Retinal pigment epithelial cell (primary cell): ENCODE data around the gene SV2B.

ENCODE experiments used
- DNase-seq: peaks from one replicate; pipeline ENCODE4 v3.0.0-alpha.2; 2010; ENCODE audit warnings: low read depth
- H3K4me3 ChIP-seq: 2 replicates; pipeline ENCODE4 v1.5.1; 2011; ENCODE audit warnings: mild to moderate bottlenecking, low read length, control low read depth, moderate library complexity
- TF ChIP-seq, protein P1 (sequence below): conservative IDR thresholded peaks from 2 replicates; pipeline ENCODE4 v1.5.1; 2011; ENCODE audit warnings: low read depth, low read length, control low read depth, inconsistent platforms

Gene SV2B

DNA sequence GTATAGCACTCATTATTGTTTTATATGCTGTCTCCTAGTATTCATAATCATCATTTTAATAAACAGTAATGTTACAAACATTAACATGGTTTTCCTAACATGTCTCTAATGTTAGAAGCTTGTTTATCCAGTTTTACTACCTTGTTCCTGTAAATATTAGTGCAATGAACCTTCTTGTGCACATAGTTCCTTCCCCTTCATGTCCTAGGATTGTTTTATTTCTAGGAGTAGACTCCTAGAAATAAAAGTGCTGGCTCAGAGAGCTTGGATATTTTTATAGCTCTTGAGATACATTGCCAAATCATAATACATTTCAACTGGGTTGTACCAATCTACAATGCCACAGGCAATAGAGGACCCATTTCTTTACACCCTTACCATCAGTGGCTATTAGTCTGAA lies 161.3 kb downstream of the SV2B start:
- no peak for DNase-seq
- H3K4me3 ChIP-seq = no peak overlapping the region
- TF ChIP-seq, protein P1, sequence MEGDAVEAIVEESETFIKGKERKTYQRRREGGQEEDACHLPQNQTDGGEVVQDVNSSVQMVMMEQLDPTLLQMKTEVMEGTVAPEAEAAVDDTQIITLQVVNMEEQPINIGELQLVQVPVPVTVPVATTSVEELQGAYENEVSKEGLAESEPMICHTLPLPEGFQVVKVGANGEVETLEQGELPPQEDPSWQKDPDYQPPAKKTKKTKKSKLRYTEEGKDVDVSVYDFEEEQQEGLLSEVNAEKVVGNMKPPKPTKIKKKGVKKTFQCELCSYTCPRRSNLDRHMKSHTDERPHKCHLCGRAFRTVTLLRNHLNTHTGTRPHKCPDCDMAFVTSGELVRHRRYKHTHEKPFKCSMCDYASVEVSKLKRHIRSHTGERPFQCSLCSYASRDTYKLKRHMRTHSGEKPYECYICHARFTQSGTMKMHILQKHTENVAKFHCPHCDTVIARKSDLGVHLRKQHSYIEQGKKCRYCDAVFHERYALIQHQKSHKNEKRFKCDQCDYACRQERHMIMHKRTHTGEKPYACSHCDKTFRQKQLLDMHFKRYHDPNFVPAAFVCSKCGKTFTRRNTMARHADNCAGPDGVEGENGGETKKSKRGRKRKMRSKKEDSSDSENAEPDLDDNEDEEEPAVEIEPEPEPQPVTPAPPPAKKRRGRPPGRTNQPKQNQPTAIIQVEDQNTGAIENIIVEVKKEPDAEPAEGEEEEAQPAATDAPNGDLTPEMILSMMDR = no peak

DNA sequence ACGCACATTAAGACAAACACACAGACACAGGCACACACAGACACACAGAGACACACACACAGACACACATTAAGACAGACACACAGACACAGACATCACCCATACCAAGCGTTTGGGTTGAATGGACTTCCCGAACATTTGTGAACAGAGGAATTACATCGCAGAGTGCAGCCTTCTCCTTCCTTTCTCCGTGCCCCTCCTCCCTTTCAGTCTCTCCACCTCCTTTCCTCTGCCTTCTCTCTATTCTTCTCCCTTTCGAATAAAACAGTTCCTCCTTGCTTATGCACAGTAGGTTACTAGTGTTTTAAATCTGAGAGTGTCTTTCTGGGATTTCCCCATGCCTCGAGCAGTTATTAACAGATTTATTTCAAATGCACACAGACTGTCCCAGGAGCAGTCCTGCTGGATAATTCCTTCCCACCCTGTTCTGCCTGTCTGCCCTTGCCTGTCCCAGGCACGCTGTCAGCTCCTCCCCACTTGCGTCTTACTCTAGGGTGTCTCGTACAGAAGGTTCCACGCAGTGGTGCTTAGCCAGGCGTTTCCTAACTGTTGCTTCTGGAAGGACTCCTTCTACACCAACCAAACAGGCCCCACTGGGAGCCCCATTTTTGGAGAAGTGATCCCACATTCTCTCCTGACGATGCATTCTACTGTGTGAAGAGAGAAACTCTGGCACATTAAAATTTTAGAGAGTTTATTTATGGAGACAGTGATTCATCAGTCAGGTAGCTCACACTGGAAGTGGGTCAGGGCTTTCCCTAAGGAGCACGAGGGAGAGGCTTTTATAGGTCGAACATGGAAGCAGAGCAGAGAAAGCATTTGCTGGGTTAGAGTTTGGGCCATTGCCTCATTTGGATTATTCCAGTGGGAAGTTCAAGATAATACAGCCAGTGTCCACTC lies 163.8 kb downstream of the SV2B start:
- H3K4me3 ChIP-seq = no peak overlapping the region
- no peak for DNase-seq
- TF ChIP-seq, protein P1 = no peak

DNA sequence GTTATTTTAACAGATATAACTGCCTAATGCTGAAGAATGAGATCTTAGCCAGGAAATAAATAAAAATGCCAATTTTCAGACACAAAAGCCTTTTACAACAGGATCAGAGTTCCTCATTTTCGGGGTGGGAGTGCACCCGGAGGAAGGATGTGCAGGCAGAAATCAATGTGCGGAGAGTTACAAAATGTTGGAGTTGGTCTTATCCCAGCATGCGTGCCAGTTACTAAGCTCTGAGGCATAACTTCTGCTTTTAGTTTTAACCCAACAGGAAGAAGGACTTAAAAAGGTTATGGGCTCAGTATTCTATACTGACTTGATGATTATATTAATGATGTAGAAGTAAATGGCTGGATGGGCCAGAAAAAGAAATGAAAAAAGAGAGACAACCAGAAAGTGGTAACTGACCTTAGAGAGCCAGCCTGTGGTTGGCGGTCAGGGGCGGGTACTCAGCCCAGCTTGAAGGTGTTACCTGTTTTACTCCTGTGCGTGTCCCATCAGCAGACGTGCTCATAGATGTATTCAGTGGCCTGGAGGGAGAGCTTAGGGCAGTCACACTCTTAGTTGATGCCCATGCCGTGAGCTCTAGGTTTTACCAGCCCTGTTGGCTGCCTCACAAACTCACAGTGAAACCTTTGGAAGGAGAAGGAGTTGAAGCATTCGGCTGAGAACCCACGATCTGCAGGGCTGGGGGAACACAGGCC lies 164.7 kb downstream of the SV2B start:
- TF ChIP-seq, protein P1 = no peak
- DNase-seq = no peak
- H3K4me3 ChIP-seq = no peak overlapping the region

DNA sequence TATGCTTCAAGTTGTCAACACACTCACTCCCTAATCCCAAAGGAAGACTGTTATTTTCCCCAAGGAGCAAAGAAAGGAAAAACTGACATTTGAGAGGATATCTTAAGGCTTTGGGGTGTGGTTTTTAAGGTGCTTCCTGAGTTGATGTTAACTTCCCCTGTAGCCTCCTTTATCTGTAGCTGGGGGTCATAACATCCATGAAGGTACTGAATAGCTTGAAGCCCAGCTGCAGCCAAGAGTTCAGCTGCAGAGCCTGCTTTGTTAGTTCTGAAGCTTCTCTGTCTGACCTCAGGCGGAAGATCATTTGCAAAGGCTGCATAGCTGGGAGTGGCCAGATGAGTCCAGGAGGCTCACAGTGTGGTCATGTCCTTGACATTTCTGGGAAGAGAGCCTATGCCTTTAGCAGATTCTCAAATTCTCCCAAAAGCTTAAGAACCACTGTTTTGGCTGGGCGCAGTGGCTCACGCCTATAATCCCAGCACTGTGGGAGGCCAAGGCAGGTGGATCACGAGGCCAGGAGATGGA lies 165.4 kb downstream of the SV2B start:
- DNase-seq = no peak
- TF ChIP-seq, protein P1 = no peak
- H3K4me3 ChIP-seq = no peak overlapping the region

DNA sequence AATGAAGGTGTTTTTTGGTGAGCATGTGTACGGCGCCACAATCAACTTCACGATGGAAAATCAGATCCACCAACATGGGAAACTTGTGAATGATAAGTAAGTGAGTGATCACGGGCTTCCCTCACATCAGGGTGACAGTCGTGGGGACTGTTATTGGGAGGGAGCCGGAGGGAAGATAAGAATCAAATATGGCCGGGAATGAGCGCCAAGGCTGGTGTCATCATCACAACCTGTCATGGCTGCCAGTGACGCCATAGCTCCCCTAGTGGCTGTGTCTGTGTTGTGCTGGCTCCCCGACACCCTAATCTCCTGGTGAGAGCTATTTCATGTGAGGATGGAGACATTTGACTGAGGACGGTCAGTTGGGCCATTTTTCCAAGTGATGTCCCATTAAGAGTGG lies 168.5 kb downstream of the SV2B start:
- DNase-seq = no peak

DNA sequence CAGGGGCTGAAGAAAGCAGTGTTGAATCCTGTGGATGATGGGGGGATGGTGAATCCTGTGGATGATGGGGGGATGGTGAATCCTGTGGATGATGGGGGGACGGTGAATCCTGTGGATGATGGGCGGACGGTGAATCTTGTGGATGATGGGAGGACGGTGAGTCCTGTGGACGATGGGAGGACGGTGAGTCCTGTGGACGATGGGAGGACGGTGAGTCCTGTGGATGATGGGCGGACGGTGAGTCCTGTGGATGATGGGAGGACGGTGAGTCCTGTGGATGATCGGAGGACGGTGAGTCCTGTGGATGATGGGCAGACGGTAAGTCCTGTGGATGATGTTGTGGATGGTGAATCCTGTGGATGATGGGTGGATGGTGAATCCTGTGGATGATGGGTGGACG lies 170.7 kb downstream of the SV2B start:
- no peak for DNase-seq
- no peak overlapping the region for H3K4me3 ChIP-seq
- TF ChIP-seq, protein P1 = no peak

More for the DNA sequence above, 168.5 kb downstream of the SV2B start:
- H3K4me3 ChIP-seq = no peak overlapping the region
- TF ChIP-seq, protein P1 = peak; percentile 40
